C4-2B (cell line): ENCODE data around the gene RANBP3L.

Source experiments
- H3K27ac ChIP-seq: fragments of 450-650 bp; 2 replicates; pipeline ENCODE4 v1.5.1; 2017
- ZFX ChIP-seq: fragments of 450-650 bp; IDR thresholded peaks from 2 replicates; pipeline ENCODE4 v1.6.1; 2017
- TF ChIP-seq, protein P1 (sequence below): fragments of 450-650 bp; conservative IDR thresholded peaks from 2 replicates; pipeline ENCODE4 v1.5.1; 2017; ENCODE audit warnings: mild to moderate bottlenecking

Gene RANBP3L

DNA sequence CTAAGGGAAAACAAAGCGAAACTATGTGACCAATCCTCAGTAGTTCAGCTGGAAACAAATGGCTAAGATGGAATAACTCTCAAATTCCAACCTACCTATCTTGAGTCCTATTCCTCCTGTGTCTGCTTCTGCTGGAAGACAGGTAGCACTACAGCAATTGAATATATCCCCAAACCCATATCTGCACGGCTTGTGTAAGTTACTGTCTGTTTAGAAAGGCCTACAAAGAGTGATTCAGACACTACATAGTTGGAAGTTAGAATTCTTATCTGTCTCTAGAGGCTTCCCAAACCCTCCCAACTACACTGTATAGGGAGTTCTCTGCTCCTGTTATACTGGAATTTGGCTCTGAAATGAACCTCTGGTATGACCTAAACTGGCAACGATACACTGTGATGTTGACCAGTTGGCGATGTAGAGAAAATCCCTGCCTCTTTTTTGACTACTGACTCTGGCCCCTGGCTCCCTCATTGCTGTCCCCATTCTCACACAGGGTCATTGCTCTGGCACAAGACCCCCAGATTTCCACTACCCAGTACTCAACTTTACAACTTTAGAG, 37.4 kb downstream of the RANBP3L start:
- TF ChIP-seq ZFX: no peak
- TF ChIP-seq, protein P1, sequence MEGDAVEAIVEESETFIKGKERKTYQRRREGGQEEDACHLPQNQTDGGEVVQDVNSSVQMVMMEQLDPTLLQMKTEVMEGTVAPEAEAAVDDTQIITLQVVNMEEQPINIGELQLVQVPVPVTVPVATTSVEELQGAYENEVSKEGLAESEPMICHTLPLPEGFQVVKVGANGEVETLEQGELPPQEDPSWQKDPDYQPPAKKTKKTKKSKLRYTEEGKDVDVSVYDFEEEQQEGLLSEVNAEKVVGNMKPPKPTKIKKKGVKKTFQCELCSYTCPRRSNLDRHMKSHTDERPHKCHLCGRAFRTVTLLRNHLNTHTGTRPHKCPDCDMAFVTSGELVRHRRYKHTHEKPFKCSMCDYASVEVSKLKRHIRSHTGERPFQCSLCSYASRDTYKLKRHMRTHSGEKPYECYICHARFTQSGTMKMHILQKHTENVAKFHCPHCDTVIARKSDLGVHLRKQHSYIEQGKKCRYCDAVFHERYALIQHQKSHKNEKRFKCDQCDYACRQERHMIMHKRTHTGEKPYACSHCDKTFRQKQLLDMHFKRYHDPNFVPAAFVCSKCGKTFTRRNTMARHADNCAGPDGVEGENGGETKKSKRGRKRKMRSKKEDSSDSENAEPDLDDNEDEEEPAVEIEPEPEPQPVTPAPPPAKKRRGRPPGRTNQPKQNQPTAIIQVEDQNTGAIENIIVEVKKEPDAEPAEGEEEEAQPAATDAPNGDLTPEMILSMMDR: no peak
- H3K27ac ChIP-seq: no peak overlapping the region

DNA sequence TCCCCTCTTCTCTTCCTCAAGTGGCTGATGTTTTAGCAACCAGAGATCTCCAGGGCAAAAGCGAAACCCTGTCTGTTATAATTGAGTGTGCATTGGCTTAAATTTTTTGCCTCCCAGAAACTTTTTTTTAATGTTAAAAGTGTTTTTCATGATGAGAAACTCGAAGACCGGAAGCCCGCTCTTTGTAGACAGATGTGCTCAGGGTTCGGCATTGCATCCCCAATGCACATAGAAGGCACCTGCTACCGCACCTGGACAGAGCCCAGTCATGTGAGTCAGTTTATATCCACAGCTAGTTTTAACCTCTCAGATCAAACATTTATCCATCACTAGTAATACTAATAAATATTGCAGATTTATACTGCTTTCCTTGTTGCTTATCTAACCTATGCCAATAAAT, 40.5 kb downstream of the RANBP3L start:
- no peak overlapping the region for H3K27ac ChIP-seq
- TF ChIP-seq, protein P1: no peak
- TF ChIP-seq ZFX: no peak

DNA sequence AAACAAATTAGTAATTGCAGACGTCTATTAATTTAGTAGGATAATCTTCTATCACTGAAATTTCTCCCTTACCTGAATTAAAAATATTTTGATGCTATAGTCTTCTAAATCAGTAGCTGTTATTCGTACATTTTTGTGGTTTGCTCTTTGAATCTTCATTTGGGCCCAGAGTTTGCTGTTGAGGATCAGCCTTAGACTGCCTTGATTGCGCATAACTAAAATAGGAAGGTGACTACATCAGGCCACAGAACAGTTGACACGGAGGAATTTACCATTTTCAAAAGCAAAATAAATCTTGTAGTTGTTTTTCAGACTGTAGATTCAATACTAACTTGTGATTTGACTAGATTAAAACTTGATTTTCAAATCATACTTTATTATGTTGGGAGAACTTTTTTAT, 48.1 kb downstream of the RANBP3L start:
- TF ChIP-seq, protein P1: no peak
- TF ChIP-seq ZFX: no peak
- no peak overlapping the region for H3K27ac ChIP-seq

DNA sequence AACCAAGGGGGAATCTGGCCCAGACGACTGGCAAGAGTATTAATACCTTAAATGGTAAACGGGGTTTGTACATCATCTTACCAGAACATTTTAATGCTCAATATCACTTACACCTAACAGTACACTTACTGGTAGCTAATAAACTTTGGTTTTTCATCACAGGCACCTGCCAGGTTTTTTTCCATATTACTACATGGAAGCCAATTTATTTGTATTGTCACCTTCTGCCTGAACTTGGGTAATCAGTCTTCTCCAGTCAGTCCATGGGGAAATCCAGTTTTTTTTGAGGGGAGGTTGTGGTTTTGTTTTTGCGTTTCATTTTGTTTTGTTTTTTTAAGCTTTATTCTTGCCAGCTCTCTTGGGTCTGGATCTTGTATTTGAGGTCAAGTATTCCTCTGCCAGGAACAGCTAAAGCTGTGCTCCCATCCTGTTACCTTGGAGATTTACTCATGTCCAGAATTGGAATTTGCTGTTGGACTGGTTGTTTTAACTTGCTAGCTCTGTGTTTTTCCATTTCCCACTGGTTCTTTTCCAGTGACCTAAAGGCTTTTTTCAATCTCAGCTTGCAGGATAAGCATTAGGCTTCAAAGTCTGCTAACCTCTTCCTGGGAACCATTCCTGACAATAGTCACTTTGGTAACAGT, 48.9 kb downstream of the RANBP3L start:
- TF ChIP-seq, protein P1: no peak
- TF ChIP-seq ZFX: no peak
- H3K27ac ChIP-seq: no peak overlapping the region

DNA sequence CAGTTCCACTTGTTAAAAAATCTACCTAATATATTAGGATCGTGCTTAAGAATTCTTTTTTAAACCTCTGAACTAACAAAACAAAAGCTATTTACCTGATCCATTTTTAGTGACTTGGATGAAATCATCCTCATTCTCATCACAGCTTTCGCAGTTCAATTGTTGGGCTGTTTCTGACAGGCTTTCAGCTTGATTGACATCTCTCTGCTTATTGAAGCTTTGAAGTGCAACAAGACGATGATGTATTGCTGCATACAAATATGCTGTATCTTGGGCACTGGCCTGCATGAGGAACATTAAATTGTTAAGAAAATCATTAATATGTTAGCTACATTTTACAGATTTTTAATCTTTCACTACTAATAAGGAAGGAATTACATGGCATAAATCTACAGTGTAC, 50.5 kb downstream of the RANBP3L start:
- TF ChIP-seq, protein P1: no peak
- no peak for TF ChIP-seq ZFX
- H3K27ac ChIP-seq: no peak overlapping the region

DNA sequence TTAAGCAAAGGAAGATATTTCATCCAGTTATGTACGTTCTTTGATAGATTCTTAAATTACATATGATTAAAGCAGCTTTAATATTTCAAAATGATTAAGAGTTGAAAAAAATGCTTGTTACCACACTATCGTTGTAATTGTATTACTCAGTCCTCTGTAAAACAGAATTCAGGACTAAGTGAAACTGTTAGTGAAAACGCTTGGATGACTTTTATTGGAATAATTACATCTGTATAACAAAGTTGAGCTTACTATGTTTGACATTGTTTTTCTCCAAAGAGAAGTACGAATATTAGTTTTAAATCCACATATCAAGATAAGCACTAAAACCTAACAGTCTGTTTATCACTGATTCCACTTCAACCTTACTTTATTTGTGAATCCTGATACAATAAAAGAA, 51.3 kb downstream of the RANBP3L start:
- no peak overlapping the region for H3K27ac ChIP-seq
- TF ChIP-seq ZFX: no peak
- TF ChIP-seq, protein P1: no peak

DNA sequence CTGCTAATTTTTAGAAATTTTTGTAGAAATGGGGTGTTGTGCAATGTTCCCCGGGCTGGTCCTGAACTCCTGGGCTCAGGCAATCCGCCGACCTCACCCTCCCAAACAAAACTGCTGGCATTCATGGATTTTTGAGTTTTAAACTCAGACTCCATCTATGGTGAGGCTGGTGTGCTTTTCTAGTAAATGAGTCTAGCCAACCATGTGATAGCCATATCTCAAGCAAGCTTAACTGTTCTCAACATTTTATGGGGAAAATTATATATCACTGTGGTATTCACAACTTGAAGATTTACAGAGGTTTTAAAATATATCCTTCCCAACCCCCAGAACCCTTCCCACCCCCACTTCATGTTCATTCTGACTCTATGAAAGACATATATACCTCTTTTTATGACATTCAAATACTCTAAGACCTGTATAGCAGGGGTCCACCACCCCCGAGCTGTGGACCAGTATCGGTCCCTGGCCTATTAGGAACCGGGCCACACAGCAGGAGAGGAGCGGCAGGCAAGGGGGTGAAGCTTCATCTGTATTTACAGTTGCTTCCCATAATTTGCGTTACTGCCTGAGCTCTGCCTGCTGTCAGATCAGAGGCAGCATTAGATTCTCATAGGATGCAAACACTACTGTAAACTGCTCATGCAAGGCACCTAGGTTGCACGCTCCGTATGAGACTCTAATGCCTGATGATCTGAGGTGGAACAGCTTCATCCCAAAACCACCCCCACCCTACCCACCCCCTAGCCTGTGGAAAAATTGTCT, 55.5 kb downstream of the RANBP3L start:
- H3K27ac ChIP-seq: no peak overlapping the region; the same call in 1 of the 2 replicates
- no peak for TF ChIP-seq ZFX
- TF ChIP-seq, protein P1: no peak
